Fibroblast of lung (primary cell): ENCODE measurements around the gene CHDH.

ENCODE experiments used
- CTCF ChIP-seq, 2 donors: IDR thresholded peaks in 1 of 2; conservative IDR thresholded peaks in 1 of 2; 1 replicate in 1 of 2; 2 replicates in 1 of 2; pipeline ENCODE4 v1.5.1; 2011 to 2012; ENCODE audit warnings: low read length in 2 of 2, control low read depth in 1 of 2, inconsistent platforms in 1 of 2, low read depth in 1 of 2, mild to moderate bottlenecking in 1 of 2
- EZH2 ChIP-seq: IDR thresholded peaks from 2 replicates; pipeline ENCODE4 v1.5.1; 2012; ENCODE audit warnings: low read length, control low read depth, mild to moderate bottlenecking; ENCODE audit errors: missing control alignments

GRCh38 chr3:53859178-53859577 is 13.0 kb upstream of the CHDH start:
- no peak for TF ChIP-seq CTCF (conservative IDR thresholded peaks at IDR 0.05 in 1 of 2, IDR thresholded peaks at IDR 0.05 in 1 of 2; ENCODE audit: low read depth in 1 of 2, low read length in 2 of 2)
- TF ChIP-seq EZH2: no peak
